GM10248 (cell line): Measurements from ENCODE around the gene CROCC2.

Experiments used
- CTCF ChIA-PET: fragments of 300-600 bp; sonication (Branson Sonifier 250); formaldehyde crosslinking; extraction: SDS; loops from one replicate; lab custom pipeline; 2021; ENCODE audit warnings: antibody characterized with exemption; lab: Yijun Ruan, JAX
- POLR2A ChIA-PET: fragments of 350-650 bp; sonication (Branson Sonifier 250); formaldehyde crosslinking; extraction: SDS; loops from one replicate; lab custom pipeline; 2020; ENCODE audit warnings: antibody characterized with exemption; lab: Yijun Ruan, JAX
- DNase-seq: peaks from one replicate; pipeline ENCODE4 v3.0.0; 2012; ENCODE audit errors: extremely low spot score
- TF ChIP-seq, protein P1 (sequence below): IDR thresholded peaks from 2 replicates; pipeline ENCODE4 v1.5.1; 2012; ENCODE audit warnings: mild to moderate bottlenecking, low read depth; ENCODE audit errors: extremely low read depth, missing control alignments, control extremely low read depth

Gene CROCC2

DNA sequence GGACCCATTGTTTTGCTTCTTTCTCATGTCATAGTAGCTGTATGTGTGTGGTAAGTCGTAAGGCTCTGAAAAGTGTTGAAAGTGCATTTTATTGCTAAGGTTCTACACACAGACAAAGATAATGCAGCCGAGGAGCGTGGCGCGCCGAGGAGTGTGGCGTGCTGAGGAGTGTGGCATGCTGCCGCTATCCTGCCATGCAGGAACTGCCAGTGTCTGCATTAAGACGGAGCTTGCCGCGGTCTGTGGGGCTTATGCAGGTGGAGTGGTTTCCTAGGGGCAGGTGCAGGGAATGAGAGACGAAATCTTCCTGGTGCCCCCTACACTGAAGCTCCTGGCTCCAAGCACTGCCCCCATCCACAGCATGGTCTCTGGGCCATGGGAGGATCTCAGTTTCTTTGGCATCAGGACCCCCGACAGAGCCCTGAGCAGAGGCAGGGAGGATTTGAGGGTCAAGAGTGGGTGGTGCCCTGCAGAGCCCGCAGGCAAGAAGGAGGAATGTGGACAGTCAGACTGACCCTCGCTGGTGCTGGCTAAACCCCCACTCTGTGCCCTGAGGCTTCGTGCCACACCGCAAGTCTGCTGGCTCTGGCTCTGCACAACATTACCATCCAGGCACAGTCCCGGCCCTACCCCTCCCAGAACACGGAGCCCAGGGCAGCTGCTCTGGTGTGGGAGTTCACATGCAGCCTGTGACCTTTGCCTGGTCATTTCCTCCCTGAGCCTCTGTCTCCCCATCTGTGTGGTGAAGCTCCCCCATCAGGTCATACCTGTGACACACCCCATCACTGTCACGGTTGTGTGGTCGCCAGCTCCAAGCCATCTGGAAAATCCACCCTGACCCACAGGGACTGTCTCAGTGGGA is 95.5 kb downstream of the CROCC2 start:
- TF ChIP-seq, protein P1, sequence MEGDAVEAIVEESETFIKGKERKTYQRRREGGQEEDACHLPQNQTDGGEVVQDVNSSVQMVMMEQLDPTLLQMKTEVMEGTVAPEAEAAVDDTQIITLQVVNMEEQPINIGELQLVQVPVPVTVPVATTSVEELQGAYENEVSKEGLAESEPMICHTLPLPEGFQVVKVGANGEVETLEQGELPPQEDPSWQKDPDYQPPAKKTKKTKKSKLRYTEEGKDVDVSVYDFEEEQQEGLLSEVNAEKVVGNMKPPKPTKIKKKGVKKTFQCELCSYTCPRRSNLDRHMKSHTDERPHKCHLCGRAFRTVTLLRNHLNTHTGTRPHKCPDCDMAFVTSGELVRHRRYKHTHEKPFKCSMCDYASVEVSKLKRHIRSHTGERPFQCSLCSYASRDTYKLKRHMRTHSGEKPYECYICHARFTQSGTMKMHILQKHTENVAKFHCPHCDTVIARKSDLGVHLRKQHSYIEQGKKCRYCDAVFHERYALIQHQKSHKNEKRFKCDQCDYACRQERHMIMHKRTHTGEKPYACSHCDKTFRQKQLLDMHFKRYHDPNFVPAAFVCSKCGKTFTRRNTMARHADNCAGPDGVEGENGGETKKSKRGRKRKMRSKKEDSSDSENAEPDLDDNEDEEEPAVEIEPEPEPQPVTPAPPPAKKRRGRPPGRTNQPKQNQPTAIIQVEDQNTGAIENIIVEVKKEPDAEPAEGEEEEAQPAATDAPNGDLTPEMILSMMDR: no peak
- ChIA-PET CTCF (interaction anchor here (1.7 kb wide), 1 partner anchor 14 kb away, joined by 4 read pairs; no protein-coding TSS in a partner anchor), POLR2A (no interaction called here)
- DNase-seq: no peak

- ChIA-PET POLR2A (interaction anchor here (0.5 kb wide), 1 partner anchor 178 kb away, joined by 3 read pairs; no protein-coding TSS in a partner anchor), CTCF (interaction anchor here (1.7 kb wide), 1 partner anchor 14 kb away, joined by 4 read pairs; no protein-coding TSS in a partner anchor)
- no peak for DNase-seq
- TF ChIP-seq, protein P1: no peak
Observed at GRCh38 chr2:241002275-241003046, 96.3 kb downstream of the CROCC2 start.

GRCh38 chr2:241003047-241003360 is 96.9 kb downstream of the CROCC2 start:
- ChIA-PET POLR2A (interaction anchor here (0.5 kb wide), 1 partner anchor 177 kb away, joined by 3 read pairs; no protein-coding TSS in a partner anchor), CTCF (no interaction called here)
- no peak for DNase-seq

GRCh38 chr2:241003369-241003768 is 97.2 kb downstream of the CROCC2 start:
- TF ChIP-seq, protein P1: no peak
- ChIA-PET POLR2A (no interaction called here), CTCF (no interaction called here)
- no peak for DNase-seq

More at GRCh38 chr2:241003047-241003360, 96.9 kb downstream of the CROCC2 start:
- TF ChIP-seq, protein P1: no peak

DNA sequence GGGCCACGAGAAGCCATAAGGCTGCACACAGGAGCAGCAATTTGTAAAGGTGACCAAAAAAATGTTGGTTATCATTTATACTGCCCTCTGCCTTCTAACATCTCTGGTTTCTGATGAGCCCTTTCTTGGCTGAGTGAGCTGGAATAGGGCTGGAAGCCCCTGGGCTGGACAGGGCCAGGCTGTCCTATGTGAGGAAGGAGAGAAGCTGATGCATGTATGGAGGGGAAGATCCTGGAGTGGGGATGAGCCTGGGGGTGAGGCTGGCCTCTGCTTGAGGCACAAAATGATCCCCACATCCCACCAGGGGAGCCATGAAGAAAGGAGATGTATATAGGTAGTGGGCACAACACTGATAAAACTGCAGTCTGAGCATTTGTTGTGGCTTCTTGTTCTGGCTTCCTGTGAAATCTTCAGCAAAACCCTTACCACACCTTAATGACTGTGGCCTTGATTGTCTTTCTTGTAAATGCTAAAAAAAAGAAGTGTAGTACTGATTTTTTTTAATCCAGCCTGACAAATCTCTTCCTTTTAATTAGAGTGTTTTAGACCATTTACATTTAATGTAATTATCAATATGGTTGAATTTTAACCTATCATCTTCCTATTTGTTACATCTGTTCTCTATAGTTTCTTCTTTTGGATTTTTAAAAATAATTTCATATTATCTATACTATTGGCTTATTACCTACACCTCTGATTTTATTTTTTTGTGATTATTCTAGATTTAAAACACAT is 97.9 kb downstream of the CROCC2 start:
- TF ChIP-seq, protein P1: no peak
- DNase-seq: no peak
- POLR2A ChIA-PET: no interaction called here
- CTCF ChIA-PET: no interaction called here

DNA sequence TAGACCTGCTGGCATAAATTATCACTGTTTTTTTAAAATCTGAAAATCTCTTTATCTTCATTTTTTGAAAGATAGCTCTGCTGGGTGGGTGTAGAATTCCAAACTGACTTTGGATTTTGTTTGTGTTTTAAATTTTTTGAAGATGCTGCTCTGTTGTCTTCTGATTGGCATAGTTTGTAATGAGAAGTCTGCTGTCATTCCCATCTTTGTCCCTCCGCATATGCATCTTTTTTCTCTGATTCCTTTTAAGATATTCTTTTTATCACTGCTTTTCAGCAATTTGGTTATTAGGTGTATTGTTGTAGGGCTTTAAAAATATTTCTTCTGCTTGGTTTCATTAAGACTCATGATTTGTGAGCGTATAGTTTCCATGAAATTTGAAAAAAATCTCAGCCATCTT is 99.4 kb downstream of the CROCC2 start:
- CTCF ChIA-PET: interaction anchor here (1.1 to 1.3 kb wide), 2 partner anchors 18 to 21 kb away, joined by 3 read pairs; no protein-coding TSS in a partner anchor
- POLR2A ChIA-PET: no interaction called here
- TF ChIP-seq, protein P1: no peak
- DNase-seq: no peak
